LHCN-M2 (cell line): ENCODE data around the gene POMGNT2. TPM values are rescaled to one million over a fixed set of nuclear protein-coding genes. Genes with fewer than 3 reads are reported as not detected.

Source experiments
- DNase-seq: peaks from one replicate; pipeline ENCODE4 v3.0.0-alpha.2; 2012; ENCODE audit warnings: low read depth
- polyA plus RNA-seq: library from polyadenylated mRNA; unstranded; fragments of >200 nt; gene quantifications from one replicate; pipeline ENCODE4 v1.2.1, GENCODE V29; 2012; ENCODE audit warnings: missing spikeins
- total RNA-seq: library from RNA; depleted of rRNA; stranded (reverse); fragments of >200 nt; gene quantifications from 2 replicates; pipeline ENCODE4 v1.2.3, GENCODE V29; 2014; rRNA removed

The POMGNT2 gene
- 16.1 and 16.7 TPM in 2 replicates for total RNA-seq
- polyA plus RNA-seq, result 10.3 TPM

- peak; percentile 72 for DNase-seq
These were observed at the start of gene POMGNT2 for GRCh38 chr3:43105596-43106292. TSS of gene POMGNT2 (minus strand) at chr3:43106079. CDS start at chr3:43081431, 24,648 bp downstream.

GRCh38 chr3:43154980-43155379 is 49.1 kb upstream of the POMGNT2 start:
- no peak for DNase-seq

GRCh38 chr3:43153216-43154083 is 47.6 kb upstream of the POMGNT2 start:
- peak; percentile 36 for DNase-seq

- no peak for DNase-seq
These were observed 46.8 kb upstream of the POMGNT2 start for GRCh38 chr3:43152649-43153048.

GRCh38 chr3:43148033-43148432 is 42.2 kb upstream of the POMGNT2 start:
- DNase-seq, result no peak

GRCh38 chr3:43146599-43146998 is 40.7 kb upstream of the POMGNT2 start:
- no peak for DNase-seq

- peak; percentile 40 for DNase-seq
These were observed 39.0 kb upstream of the POMGNT2 start for GRCh38 chr3:43144761-43145490.

GRCh38 chr3:43142472-43142871 is 36.6 kb upstream of the POMGNT2 start:
- DNase-seq, result no peak

- no peak for DNase-seq
These were observed 32.8 kb upstream of the POMGNT2 start for GRCh38 chr3:43138488-43139231.

- DNase-seq, result no peak
These were observed 27.2 kb upstream of the POMGNT2 start for GRCh38 chr3:43132870-43133636.

- DNase-seq, result no peak
These were observed 26.3 kb upstream of the POMGNT2 start for GRCh38 chr3:43132193-43132592.

- DNase-seq, result no peak
These were observed 22.6 kb upstream of the POMGNT2 start for GRCh38 chr3:43128464-43128863.

- DNase-seq, result no peak
These were observed 20.7 kb upstream of the POMGNT2 start for GRCh38 chr3:43126536-43126935.

GRCh38 chr3:43123895-43124294 is 18.0 kb upstream of the POMGNT2 start:
- DNase-seq, result no peak

GRCh38 chr3:43120937-43121336 is 15.1 kb upstream of the POMGNT2 start:
- no peak for DNase-seq

GRCh38 chr3:43117257-43117656 is 11.4 kb upstream of the POMGNT2 start:
- no peak for DNase-seq

GRCh38 chr3:43113671-43114070 is 7.8 kb upstream of the POMGNT2 start:
- DNase-seq, result no peak

- DNase-seq, result peak; percentile 9
These were observed 382 bp upstream of the POMGNT2 start for GRCh38 chr3:43106293-43106628.

GRCh38 chr3:43104660-43105595 is 951 bp downstream of the POMGNT2 start:
- DNase-seq, result no peak

GRCh38 chr3:43104039-43104438 is 1.8 kb downstream of the POMGNT2 start:
- no peak for DNase-seq
